Ishikawa (cell line): ENCODE results near the gene MCU.

Source experiments
- CEBPB ChIP-seq: IDR thresholded peaks from 2 replicates; pipeline ENCODE4 v1.6.1; 2012
- CREB1 ChIP-seq: IDR thresholded peaks from 2 replicates; pipeline ENCODE4 v1.6.1; 2012; ENCODE audit warnings: low read depth
- EGR1 ChIP-seq: IDR thresholded peaks from 2 replicates; pipeline ENCODE4 v1.6.1; 2012
- EP300 ChIP-seq: IDR thresholded peaks from 2 replicates; pipeline ENCODE4 v1.6.1; 2012; ENCODE audit warnings: borderline replicate concordance
- NFIC ChIP-seq: IDR thresholded peaks from 2 replicates; pipeline ENCODE4 v1.6.1; 2012
- RAD21 ChIP-seq: IDR thresholded peaks from 2 replicates; pipeline ENCODE4 v1.6.1; 2012; ENCODE audit warnings: low read depth
- TAF1 ChIP-seq: IDR thresholded peaks from 2 replicates; pipeline ENCODE4 v1.6.1; 2012; ENCODE audit warnings: low read depth, mild to moderate bottlenecking
- TCF12 ChIP-seq: IDR thresholded peaks from 2 replicates; pipeline ENCODE4 v1.6.1; 2012; ENCODE audit warnings: low read depth
- ZBTB7A ChIP-seq: IDR thresholded peaks from 2 replicates; pipeline ENCODE4 v1.6.1; 2012; ENCODE audit warnings: low read depth
- TF ChIP-seq, protein P1 (sequence below): IDR thresholded peaks from 2 replicates; pipeline ENCODE4 v1.6.1; 2012; ENCODE audit warnings: low read depth, mild to moderate bottlenecking
- TF ChIP-seq, protein P2 (sequence below): IDR thresholded peaks from 2 replicates; pipeline ENCODE4 v1.6.1; 2012
- TF ChIP-seq, protein P3 (sequence below): IDR thresholded peaks from 2 replicates; pipeline ENCODE4 v1.6.1; 2012

DNA sequence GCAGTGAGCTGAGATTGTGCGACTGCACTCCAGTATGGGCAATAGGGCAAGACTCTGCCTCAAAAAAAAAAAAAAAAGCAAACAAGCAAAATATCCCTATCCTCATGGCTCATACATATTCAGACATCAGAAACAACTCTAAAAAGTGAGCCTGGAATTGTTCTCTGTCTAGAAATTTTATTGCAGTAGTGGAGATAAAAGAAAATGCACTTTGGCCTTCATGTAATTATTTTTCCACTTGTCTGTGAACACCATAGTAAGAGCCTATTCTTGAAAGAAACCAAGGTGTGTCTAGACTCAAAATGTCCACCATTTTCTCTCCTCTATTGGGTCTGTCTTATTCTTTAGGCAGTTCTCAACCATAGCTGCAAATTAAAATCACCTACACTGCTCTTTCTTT lies 30.5 kb upstream of the MCU start:
- TF ChIP-seq TAF1 (no peak), NFIC (no peak), EP300 (no peak), CREB1 (no peak), TCF12 (no peak), ZBTB7A (no peak), RAD21 (no peak), CEBPB (no peak), EGR1 (no peak)
- TF ChIP-seq, protein P1, sequence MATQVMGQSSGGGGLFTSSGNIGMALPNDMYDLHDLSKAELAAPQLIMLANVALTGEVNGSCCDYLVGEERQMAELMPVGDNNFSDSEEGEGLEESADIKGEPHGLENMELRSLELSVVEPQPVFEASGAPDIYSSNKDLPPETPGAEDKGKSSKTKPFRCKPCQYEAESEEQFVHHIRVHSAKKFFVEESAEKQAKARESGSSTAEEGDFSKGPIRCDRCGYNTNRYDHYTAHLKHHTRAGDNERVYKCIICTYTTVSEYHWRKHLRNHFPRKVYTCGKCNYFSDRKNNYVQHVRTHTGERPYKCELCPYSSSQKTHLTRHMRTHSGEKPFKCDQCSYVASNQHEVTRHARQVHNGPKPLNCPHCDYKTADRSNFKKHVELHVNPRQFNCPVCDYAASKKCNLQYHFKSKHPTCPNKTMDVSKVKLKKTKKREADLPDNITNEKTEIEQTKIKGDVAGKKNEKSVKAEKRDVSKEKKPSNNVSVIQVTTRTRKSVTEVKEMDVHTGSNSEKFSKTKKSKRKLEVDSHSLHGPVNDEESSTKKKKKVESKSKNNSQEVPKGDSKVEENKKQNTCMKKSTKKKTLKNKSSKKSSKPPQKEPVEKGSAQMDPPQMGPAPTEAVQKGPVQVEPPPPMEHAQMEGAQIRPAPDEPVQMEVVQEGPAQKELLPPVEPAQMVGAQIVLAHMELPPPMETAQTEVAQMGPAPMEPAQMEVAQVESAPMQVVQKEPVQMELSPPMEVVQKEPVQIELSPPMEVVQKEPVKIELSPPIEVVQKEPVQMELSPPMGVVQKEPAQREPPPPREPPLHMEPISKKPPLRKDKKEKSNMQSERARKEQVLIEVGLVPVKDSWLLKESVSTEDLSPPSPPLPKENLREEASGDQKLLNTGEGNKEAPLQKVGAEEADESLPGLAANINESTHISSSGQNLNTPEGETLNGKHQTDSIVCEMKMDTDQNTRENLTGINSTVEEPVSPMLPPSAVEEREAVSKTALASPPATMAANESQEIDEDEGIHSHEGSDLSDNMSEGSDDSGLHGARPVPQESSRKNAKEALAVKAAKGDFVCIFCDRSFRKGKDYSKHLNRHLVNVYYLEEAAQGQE, result no peak
- TF ChIP-seq, protein P2, sequence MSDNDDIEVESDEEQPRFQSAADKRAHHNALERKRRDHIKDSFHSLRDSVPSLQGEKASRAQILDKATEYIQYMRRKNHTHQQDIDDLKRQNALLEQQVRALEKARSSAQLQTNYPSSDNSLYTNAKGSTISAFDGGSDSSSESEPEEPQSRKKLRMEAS, result no peak
- TF ChIP-seq, protein P3, sequence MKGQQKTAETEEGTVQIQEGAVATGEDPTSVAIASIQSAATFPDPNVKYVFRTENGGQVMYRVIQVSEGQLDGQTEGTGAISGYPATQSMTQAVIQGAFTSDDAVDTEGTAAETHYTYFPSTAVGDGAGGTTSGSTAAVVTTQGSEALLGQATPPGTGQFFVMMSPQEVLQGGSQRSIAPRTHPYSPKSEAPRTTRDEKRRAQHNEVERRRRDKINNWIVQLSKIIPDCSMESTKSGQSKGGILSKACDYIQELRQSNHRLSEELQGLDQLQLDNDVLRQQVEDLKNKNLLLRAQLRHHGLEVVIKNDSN, result no peak
